GM12892 (cell line): ENCODE data around the gene SLC30A10.
"Not testable (repeated sequence)": the region's sequence is repeated elsewhere in the genome, so short reads cannot be mapped to it uniquely, and the experiment has no call there.

Source experiments
- POLR2A ChIP-seq: IDR thresholded peaks from 2 replicates; pipeline ENCODE4 v1.6.1; 2011; ENCODE audit warnings: low read depth, low read length, control low read depth
- POLR2AphosphoS5 ChIP-seq: IDR thresholded peaks from 2 replicates; pipeline ENCODE4 v1.6.1; 2011; ENCODE audit warnings: low read depth, low read length, control low read depth
- TAF1 ChIP-seq: IDR thresholded peaks from 2 replicates; pipeline ENCODE4 v1.6.1; 2011; ENCODE audit warnings: low read depth, mild to moderate bottlenecking, control low read depth, low read length, borderline replicate concordance

GRCh38 chr1:219872538-219872937, 55.8 kb downstream of the SLC30A10 start:
- TF ChIP-seq POLR2A, TAF1, POLR2AphosphoS5: not testable (repeated sequence)
